Stimulated activated CD4-positive, alpha-beta T cell treated with anti-CD3 and anti-CD28 coated beads, Interleukin-4, amount 100 ng/mL, for 1 hour (primary cell): ENCODE measurements around the gene SPOCK2.

Experiments used
- DNase-seq: peaks from one replicate; pipeline ENCODE4 v3.0.0-alpha.2; 2020

SPOCK2 gene

GRCh38 chr10:72069751-72070526, 18.4 kb downstream of the SPOCK2 start:
- no peak for DNase-seq

- DNase-seq = no peak
Measured at GRCh38 chr10:72068901-72069446, 19.4 kb downstream of the SPOCK2 start.

DNA sequence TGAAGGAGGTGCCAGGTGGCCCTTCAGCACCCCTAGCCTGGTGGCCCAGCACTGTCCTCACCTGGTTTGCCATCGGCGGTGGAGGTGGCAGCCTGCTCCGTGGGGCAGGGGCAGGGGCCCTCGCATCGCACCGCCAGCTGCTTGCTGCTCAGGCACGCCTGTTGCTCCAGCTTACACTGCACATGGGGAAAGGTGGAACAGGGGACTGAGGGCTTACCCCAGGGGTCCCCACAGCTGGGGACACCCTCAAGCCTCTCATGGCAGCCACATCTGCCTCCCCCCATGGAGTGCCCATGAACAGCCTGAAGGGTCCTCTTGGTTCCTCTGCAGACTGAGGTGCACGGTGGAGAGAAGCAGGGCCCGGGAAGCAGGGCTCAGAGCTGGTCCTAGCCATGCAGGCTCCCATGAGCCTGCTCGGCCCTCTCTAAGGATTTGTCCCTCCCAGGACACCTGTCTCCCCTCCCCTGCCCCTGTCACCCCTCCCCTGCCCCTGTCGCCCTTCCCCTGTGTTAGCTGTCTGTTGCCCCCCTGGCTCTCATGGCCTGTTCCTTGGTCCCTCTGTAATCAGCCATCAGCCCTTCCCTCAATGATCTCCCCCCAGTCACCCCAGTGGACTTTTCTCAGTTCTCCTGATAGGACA, 20.1 kb downstream of the SPOCK2 start:
- no peak for DNase-seq

GRCh38 chr10:72067463-72068125, 20.8 kb downstream of the SPOCK2 start:
- DNase-seq = no peak

DNA sequence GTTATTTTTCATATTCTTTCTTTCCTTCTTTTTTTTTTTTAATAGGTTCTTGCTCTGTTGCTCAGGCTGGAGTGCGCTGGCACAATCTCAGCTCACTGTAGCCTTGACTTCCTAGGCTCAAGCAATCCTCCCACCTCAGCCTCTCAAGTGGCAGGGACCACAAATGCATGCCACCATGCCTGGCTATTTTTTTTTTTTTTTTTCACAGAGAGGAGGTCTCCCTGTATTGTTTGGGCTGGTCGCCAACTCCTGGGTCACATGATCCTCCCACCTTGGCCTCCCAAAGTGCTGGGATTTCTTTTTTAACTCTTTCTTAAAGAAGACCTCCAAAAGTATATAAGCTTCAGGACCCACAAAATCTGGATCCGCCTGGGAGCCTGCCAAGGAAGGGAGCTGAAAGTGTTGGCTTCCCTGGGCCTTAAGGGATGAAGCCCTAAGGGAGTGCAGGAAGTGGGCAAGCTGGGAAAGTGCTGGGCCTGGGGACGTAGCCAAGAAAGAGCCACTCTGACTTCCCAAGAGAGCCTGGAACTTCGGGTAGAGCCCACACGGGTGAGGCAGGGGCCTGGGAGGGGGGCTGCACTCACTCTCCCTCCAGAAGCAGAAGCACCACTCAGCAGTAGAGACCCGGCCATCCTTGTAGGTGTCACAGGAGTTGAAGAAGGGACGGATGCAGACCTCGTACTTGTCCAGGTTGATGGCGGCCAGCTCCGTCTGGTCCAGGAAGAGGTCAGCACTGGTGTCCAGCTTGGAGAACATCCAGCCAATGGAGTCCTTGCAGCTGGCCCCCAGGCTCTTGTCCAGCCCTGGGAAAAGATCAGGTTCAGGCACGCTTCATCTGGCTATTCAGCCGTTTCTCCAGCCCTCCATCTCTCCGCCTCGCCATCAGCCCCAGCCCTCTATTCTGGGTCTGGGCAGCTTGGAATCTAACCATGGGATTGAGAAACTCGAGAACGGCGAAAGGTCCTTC, 21.8 kb downstream of the SPOCK2 start:
- no peak for DNase-seq

- DNase-seq = no peak
Measured at GRCh38 chr10:72065439-72066025, 22.8 kb downstream of the SPOCK2 start.

- no peak for DNase-seq
Measured at GRCh38 chr10:72063703-72064391, 24.5 kb downstream of the SPOCK2 start.

DNA sequence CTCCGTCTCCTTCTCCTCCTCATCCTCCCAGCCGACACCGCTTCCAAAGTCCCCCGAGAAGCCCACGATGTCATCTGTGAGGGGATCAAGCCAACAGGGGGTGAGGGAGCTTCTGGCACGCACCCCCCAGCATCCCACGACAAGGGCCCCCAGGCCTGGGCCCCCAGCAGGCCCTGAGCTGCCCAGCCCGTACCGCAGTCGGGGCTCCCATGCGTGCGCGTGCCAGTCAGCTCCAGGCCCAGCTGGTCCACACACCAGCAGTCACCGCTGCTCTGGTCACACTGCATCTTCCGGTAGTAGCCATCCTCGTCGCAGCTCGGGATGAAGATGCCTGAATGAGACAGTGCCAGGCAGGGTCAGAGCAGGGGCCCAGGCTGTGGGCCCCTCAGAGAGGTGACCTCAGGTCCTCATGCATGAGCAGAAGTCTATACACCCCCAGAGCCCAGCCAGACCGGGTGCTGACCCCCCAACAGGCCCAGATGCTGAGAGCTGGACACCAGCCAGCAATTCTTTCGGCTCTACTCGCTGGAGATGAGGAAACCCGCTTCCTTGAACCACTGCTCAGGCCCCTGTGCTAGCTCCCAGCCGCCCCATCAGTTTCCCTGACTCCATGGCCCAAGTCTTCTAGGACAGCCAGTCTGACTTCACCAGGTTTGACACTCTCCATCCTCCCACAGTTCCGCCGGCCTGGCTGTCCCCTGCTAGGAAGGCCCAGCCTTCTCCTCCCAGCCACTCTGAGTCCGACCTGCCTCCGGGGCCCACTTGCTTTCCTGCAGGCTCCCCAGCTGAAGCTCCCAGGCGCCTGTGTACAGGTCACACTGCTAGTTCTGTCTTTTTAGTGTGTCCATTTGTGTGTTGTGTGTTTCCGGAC, 25.3 kb downstream of the SPOCK2 start:
- DNase-seq = no peak

- no peak for DNase-seq
Measured at GRCh38 chr10:72062382-72062781, 26.0 kb downstream of the SPOCK2 start.

- no peak for DNase-seq
Measured at GRCh38 chr10:72061930-72062329, 26.4 kb downstream of the SPOCK2 start.

GRCh38 chr10:72061491-72061890, 26.9 kb downstream of the SPOCK2 start:
- no peak for DNase-seq

- DNase-seq = no peak
Measured at GRCh38 chr10:72059843-72060822, 28.2 kb downstream of the SPOCK2 start.

DNA sequence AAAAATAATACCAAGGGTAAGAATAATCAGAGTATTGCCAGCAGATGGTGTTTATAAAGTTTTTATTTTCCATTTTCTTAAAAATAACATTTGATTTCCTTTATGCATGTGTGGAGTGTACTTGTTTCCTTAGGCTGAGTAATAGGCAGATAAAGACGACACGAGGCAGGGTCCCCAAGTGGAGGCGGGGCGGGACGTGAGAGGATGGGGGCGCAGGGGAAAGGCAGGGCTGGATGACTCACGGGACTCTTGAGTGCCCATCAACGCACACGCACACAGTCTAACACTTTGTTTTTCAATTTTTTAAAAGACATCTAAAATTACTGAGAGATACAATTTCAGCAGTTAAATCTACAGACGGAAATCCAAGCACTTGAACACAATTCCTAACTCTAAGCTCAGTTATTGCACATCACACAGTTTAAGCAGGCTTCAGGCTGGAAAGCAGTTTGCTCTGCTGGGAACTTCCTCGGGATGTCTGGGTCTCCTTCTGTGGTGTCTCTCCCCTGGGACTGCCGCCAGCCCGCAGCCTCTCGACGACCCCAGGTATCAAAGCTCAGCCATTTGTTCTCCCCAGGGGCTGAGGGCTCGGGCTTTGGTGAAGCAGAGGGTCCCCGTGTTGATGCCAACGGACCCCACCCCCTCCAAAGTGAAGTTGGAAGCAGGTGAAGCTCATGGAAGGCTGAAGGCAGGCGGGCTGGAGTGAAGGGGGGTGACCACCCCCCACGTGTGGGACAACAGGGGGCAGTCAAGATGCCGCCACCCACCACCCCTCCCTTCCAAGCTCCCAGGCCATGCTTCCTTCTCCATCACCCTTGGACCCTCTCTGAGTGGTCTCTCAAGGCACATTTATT, 29.1 kb downstream of the SPOCK2 start:
- peak; percentile 46 for DNase-seq

DNA sequence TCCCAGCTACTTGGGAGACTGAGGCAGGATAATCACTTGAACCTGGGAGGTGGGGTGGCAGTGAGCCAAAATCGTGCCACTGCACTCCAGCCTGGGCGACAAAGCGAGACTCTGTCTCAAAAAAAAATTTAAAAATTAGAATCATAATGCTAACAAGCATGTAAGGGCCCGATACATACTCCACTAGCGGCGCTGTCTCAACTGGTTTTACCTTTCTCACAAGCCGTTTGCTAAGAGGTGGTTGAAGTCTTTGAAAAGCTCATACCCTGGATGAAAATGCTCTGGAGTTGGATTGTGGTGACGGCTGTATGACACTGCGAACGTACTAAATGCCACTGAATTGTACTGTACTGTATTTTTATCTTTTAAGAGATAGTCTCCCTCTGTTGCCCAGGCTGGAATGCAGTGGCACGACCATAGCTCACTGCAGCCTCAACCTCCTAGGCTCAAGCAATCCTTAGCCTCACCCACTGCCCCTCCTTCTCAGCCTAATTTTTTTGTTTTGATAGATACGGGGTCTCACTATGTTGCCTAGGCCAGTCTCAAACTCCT, 29.9 kb downstream of the SPOCK2 start:
- DNase-seq = no peak

DNA sequence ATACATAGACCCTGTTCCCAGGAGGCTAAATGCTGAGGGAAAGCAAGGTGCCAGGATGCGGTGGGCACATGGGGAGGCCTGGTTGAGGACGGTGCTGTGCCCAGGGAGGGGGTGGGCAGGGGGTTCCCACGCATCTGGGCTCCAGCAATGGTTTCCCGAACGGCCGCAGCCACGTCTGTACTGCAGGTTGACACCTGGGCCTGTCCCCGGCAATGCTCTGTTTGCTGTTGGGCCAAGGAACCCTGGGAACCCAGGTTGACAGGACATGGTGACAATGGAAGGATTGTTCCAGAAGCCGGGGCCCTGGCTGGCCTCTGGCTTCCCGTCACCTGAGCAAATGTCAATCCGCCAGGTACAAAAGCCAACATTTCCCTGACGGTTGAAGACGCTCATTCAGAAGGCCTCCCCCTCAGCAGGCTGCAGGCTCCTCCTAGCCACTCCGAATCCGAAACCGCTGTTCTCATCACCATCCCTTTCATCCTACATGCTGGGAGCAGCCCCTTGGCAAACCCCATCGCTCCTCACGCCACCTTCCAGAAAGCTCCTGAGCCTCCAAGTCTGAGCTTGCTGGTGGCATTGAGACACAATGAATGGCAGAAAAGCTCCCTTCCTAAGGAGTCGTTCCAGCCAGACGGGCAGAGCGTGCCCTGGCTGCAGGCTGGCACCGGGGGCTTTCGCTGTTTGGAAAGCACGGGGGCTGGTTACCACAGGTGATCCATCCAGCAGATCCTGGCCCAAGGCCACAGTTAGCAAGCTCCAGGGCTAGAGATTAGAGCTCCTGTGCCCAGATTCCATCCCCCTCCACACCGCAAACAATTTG, 31.2 kb downstream of the SPOCK2 start:
- no peak for DNase-seq

GRCh38 chr10:72056113-72056512, 32.2 kb downstream of the SPOCK2 start:
- no peak for DNase-seq

DNA sequence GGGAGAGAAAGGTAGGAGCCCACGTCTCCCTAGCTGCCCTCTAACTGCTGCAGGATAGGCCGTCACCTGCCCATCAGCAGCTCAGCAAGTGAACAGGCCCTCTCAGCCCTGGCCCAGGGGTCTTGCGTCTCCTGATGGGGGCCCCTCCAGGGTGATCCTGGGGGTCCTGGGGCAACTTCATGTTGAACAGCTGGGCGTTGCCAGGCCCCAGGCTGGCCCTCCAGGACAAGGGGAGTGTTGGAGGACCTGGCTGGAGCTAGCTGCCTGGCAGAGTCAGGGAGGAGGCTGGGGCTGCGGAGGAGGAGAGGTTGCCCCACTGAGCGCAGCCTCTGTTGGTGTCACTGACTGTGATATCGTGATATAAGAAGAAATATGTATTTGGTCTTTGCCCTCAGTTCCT, 34.7 kb downstream of the SPOCK2 start:
- DNase-seq = no peak
